SK-N-SH (cell line): ENCODE measurements around the gene CYSTM1. TPM values are rescaled to one million over a fixed set of nuclear protein-coding genes. Genes with fewer than 3 reads are reported as not detected.

Source experiments
- CTCF ChIA-PET: fragments of 300-600, 350-600 bp; formaldehyde crosslinking; extraction: SDS; loops from one replicate; lab custom pipeline; 2021; lab: Yijun Ruan, JAX
- POLR2A ChIA-PET: fragments of 350-600 bp; sonication (Branson Sonifier 250); formaldehyde crosslinking; extraction: SDS; loops from one replicate; lab custom pipeline; 2020; ENCODE audit warnings: antibody characterized with exemption, inconsistent platforms; lab: Yijun Ruan, JAX
- DNase-seq: peaks from one replicate; pipeline ENCODE4 v3.0.0; 2012
- H2AFZ ChIP-seq: fragments of 200-600 bp; sonication (generic); 2 replicates; pipeline ENCODE4 v1.8.1; 2016; ENCODE audit warnings: antibody characterized with exemption, mild to moderate bottlenecking, low read depth
- H3F3A ChIP-seq: fragments of 200-600 bp; sonication (generic); replicated peaks from 2 replicates; pipeline ENCODE3; 2016; ENCODE audit warnings: antibody characterized with exemption, mild to moderate bottlenecking; ENCODE audit not compliant: insufficient read depth
- H3K27ac ChIP-seq, 2 experiments: fragments of 200-500 bp in 1 of 2; fragments of 200-600 bp in 1 of 2; sonication (Bioruptor generic) in 1 of 2; sonication (generic), shearing (Covaris generic) in 1 of 2; 2 replicates each; pipeline versions ENCODE4 v1.5.1 to v1.6.1; 2014 to 2016; ENCODE audit warnings: low read depth in 2 of 2, inconsistent platforms in 1 of 2, low read length in 1 of 2, mild to moderate bottlenecking in 1 of 2, mixed read lengths in 1 of 2
- H3K27me3 ChIP-seq: fragments of 200-600 bp; sonication (generic), shearing (Covaris generic); 2 replicates; pipeline ENCODE4 v1.6.1; 2016; ENCODE audit warnings: mixed run types; ENCODE audit not compliant: insufficient read depth
- H3K36me3 ChIP-seq, 2 experiments: fragments of 200-500 bp in 1 of 2; fragments of 200-600 bp in 1 of 2; sonication (Bioruptor generic) in 1 of 2; sonication (generic) in 1 of 2; replicated peaks in 1 of 2; 2 replicates each; pipeline versions ENCODE3 to v1.5.1; 2014 to 2016; ENCODE audit warnings: low read length in 1 of 2, mild to moderate bottlenecking in 1 of 2; ENCODE audit not compliant: insufficient read depth in 2 of 2, control insufficient read depth in 1 of 2
- H3K4me1 ChIP-seq, 2 experiments: fragments of 200-500 bp in 1 of 2; fragments of 200-600 bp in 1 of 2; sonication (Bioruptor generic) in 1 of 2; sonication (generic), shearing (Covaris generic) in 1 of 2; 2 replicates each; pipeline versions ENCODE4 v1.5.1 to v1.6.1; 2014 to 2016; ENCODE audit warnings: low read depth in 1 of 2, low read length in 1 of 2, mixed run types in 1 of 2; ENCODE audit not compliant: insufficient read depth in 2 of 2, control insufficient read depth in 1 of 2
- H3K4me2 ChIP-seq: fragments of 200-600 bp; sonication (generic), shearing (Covaris generic); 2 replicates; pipeline ENCODE4 v1.6.1; 2017; ENCODE audit warnings: mixed run types
- H3K4me3 ChIP-seq, 2 experiments: fragments of 200-500 bp in 1 of 2; fragments of 200-600 bp in 1 of 2; sonication (Bioruptor generic) in 1 of 2; sonication (generic), shearing (Covaris generic) in 1 of 2; 2 replicates each; pipeline versions ENCODE4 v1.5.1 to v1.8.1; 2014 to 2016; ENCODE audit warnings: low read depth in 2 of 2, inconsistent platforms in 1 of 2, low read length in 1 of 2, mild to moderate bottlenecking in 1 of 2, mixed read lengths in 1 of 2, moderate library complexity in 1 of 2
- H3K79me2 ChIP-seq: fragments of 200-600 bp; sonication (generic); 2 replicates; pipeline ENCODE4 v1.8.1; 2017; ENCODE audit warnings: mild to moderate bottlenecking; ENCODE audit not compliant: insufficient read depth
- H3K9ac ChIP-seq: fragments of 200-600 bp; sonication (generic); 2 replicates; pipeline ENCODE4 v1.6.1; 2017; ENCODE audit warnings: mixed run types
- H3K9me2 ChIP-seq: fragments of 200-600 bp; sonication (generic); 2 replicates; pipeline ENCODE4 v1.6.1; 2017; ENCODE audit warnings: mixed run types
- H3K9me3 ChIP-seq: fragments of 200-600 bp; sonication (generic); 2 replicates; pipeline ENCODE4 v1.6.1; 2017; ENCODE audit warnings: mixed run types, mild to moderate bottlenecking, moderate library complexity
- H4K20me1 ChIP-seq: fragments of 200-600 bp; sonication (generic); 2 replicates; pipeline ENCODE4 v1.6.1; 2017; ENCODE audit warnings: mild to moderate bottlenecking, mixed run types; ENCODE audit not compliant: insufficient read depth
- ELF1 ChIP-seq: IDR thresholded peaks from 2 replicates; pipeline ENCODE4 v1.4.0; 2012
- EZH2phosphoT487 ChIP-seq: fragments of 200-600 bp; sonication (generic); IDR thresholded peaks from 2 replicates; pipeline ENCODE4 v1.6.1; 2017; ENCODE audit warnings: low read depth, mixed run types, mild to moderate bottlenecking, antibody characterized with exemption, moderate library complexity, borderline replicate concordance
- FOSL2 ChIP-seq: IDR thresholded peaks from 2 replicates; pipeline ENCODE4 v1.4.0; 2012; ENCODE audit warnings: low read depth, mild to moderate bottlenecking, moderate library complexity, borderline replicate concordance
- GATA2 ChIP-seq: sonication (generic); formaldehyde crosslinking; IDR thresholded peaks from 2 replicates; pipeline ENCODE4 v1.5.0; 2020; ENCODE audit warnings: mild to moderate bottlenecking, missing genetic modification reagents
- MXI1 ChIP-seq: IDR thresholded peaks from 2 replicates; pipeline ENCODE4 v1.6.1; 2012; ENCODE audit warnings: mild to moderate bottlenecking, low read depth, low read length, improper control_type of control experiment
- RCOR1 ChIP-seq: fragments of 150-350 bp; IDR thresholded peaks from 2 replicates; pipeline ENCODE4 v1.6.1; 2017; ENCODE audit warnings: antibody characterized with exemption, low read length
- RXRA ChIP-seq: IDR thresholded peaks from 2 replicates; pipeline ENCODE4 v1.4.0; 2012; ENCODE audit warnings: low read depth, mild to moderate bottlenecking, borderline replicate concordance
- SMC3 ChIP-seq: IDR thresholded peaks from 2 replicates; pipeline ENCODE4 v1.6.1; 2012; ENCODE audit warnings: low read depth, low read length, improper control_type of control experiment
- TCF12 ChIP-seq: IDR thresholded peaks from 2 replicates; pipeline ENCODE4 v1.4.0; 2012
- TEAD4 ChIP-seq: IDR thresholded peaks from 2 replicates; pipeline ENCODE4 v1.4.0; 2012; ENCODE audit warnings: mild to moderate bottlenecking, borderline replicate concordance; ENCODE audit not compliant: insufficient read depth
- YY1 ChIP-seq: IDR thresholded peaks from 2 replicates; pipeline ENCODE4 v1.4.0; 2012; ENCODE audit warnings: low read depth, mild to moderate bottlenecking
- WGBS: methylation state at CpG from one replicate; pipeline ENCODE4 v1.1.6; 2017; ENCODE audit warnings: low lambda C conversion rate; 5-methylcytosine and 5-hydroxymethylcytosine counted together
- polyA plus RNA-seq, 3 experiments: library from polyadenylated mRNA; depleted of rRNA; stranded (reverse); fragments of >200 nt; gene quantifications; 2 replicates each; pipeline ENCODE4 v1.2.3, GENCODE V29; 2012
- TF ChIP-seq, protein P1 (sequence below): IDR thresholded peaks from 2 replicates; pipeline ENCODE4 v1.4.0; 2012; ENCODE audit warnings: low read depth
- TF ChIP-seq, protein P2 (sequence below): IDR thresholded peaks from 2 replicates; pipeline ENCODE4 v1.6.1; 2012; ENCODE audit warnings: mild to moderate bottlenecking, low read depth, low read length, moderate library complexity
- TF ChIP-seq, protein P3 (sequence below): IDR thresholded peaks from 2 replicates; pipeline ENCODE4 v1.4.0; 2012; ENCODE audit warnings: low read depth, borderline replicate concordance
- TF ChIP-seq, protein P4 (sequence below): IDR thresholded peaks from 2 replicates; pipeline ENCODE4; 2012
- TF ChIP-seq, protein P5 (sequence below): fragments of 150-350 bp; IDR thresholded peaks from 2 replicates; pipeline ENCODE4 v1.6.1; 2016; ENCODE audit warnings: mild to moderate bottlenecking, low read depth, low read length

Gene CYSTM1
- polyA plus RNA-seq, 1 of the 3 experiments (the other 2 are of a cell fraction): 27.1 TPM

DNA sequence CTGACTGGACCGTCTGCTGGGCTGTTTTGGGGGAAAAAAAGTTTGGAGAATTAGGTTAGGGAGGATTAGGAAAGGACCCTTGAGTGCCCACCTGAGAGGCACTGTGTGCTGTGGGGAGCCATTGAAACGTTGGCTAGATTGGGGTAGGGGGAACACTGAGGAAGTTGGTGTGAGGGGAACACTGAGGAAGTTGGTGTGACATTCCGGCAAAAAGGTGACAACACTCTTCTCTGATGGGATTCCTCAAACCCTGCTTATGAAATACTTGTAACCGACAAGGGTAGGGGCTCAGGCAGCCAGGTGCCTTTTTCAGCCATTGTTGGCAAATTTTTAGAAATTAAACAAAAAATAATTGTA lies 1.0 kb downstream of the CYSTM1 start (continued):
- TF ChIP-seq RCOR1: no peak

DNA sequence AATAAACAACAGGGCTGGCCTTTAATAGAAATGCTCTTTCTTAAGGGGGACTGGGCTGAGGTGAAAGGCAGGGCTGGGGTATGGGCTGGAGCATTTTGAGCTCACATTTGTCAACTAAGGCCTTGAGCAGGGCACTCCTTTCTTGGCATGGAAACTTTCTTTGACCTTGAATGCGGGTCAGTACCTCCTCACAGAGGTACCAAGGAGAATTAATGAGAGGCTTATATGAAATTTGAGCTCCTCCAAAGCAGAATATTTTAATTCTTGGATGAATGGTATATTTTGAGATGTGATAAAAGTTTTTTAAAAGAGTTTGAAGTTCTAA lies 3.1 kb downstream of the CYSTM1 start:
- CTCF ChIA-PET: interaction anchor here (1.2 to 3.1 kb wide), 5 partner anchors 9 to 174 kb away, joined by 4 to 13 read pairs (median 8); no protein-coding TSS in a partner anchor
- H3K4me1 ChIP-seq: peaks cover 11 to 35% of the 10 kb centered on the region in 2 experiments; a peak in 3 of 4 replicates
- POLR2A ChIA-PET: no interaction called here

More for the DNA sequence above, 3.1 kb downstream of the CYSTM1 start:
- Histone ChIP-seq H3K4me3 (no peak overlapping the region), H3K9me3 (no peaks in the 10 kb centered on the region), H3K27ac (no peak overlapping the region), H3K27me3 (no peaks in the 10 kb centered on the region), H3K36me3 (no peaks in the 10 kb centered on the region), H3K4me2 (no peak overlapping the region), H4K20me1 (no peaks in the 10 kb centered on the region), H3K9ac (no peak overlapping the region), H3K79me2 (no peaks in the 10 kb centered on the region; the same call in 1 of the 2 replicates), H2AFZ (no peak overlapping the region), H3K9me2 (no peaks in the 10 kb centered on the region)
- no peak for DNase-seq
- WGBS: 89% methylated on average over 1 of the region's 1 CpG
- TF ChIP-seq YY1 (no peak), SMC3 (no peak), TEAD4 (no peak), GATA2 (CRISPR knock-in tag) (no peak), RCOR1 (no peak), TCF12 (no peak), FOSL2 (no peak), MXI1 (no peak), ELF1 (no peak), EZH2phosphoT487 (no peak), RXRA (no peak)
- TF ChIP-seq, protein P1, sequence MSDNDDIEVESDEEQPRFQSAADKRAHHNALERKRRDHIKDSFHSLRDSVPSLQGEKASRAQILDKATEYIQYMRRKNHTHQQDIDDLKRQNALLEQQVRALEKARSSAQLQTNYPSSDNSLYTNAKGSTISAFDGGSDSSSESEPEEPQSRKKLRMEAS: no peak
- TF ChIP-seq, protein P2, sequence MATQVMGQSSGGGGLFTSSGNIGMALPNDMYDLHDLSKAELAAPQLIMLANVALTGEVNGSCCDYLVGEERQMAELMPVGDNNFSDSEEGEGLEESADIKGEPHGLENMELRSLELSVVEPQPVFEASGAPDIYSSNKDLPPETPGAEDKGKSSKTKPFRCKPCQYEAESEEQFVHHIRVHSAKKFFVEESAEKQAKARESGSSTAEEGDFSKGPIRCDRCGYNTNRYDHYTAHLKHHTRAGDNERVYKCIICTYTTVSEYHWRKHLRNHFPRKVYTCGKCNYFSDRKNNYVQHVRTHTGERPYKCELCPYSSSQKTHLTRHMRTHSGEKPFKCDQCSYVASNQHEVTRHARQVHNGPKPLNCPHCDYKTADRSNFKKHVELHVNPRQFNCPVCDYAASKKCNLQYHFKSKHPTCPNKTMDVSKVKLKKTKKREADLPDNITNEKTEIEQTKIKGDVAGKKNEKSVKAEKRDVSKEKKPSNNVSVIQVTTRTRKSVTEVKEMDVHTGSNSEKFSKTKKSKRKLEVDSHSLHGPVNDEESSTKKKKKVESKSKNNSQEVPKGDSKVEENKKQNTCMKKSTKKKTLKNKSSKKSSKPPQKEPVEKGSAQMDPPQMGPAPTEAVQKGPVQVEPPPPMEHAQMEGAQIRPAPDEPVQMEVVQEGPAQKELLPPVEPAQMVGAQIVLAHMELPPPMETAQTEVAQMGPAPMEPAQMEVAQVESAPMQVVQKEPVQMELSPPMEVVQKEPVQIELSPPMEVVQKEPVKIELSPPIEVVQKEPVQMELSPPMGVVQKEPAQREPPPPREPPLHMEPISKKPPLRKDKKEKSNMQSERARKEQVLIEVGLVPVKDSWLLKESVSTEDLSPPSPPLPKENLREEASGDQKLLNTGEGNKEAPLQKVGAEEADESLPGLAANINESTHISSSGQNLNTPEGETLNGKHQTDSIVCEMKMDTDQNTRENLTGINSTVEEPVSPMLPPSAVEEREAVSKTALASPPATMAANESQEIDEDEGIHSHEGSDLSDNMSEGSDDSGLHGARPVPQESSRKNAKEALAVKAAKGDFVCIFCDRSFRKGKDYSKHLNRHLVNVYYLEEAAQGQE: no peak
- TF ChIP-seq, protein P3, sequence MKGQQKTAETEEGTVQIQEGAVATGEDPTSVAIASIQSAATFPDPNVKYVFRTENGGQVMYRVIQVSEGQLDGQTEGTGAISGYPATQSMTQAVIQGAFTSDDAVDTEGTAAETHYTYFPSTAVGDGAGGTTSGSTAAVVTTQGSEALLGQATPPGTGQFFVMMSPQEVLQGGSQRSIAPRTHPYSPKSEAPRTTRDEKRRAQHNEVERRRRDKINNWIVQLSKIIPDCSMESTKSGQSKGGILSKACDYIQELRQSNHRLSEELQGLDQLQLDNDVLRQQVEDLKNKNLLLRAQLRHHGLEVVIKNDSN: no peak
- TF ChIP-seq, protein P4, sequence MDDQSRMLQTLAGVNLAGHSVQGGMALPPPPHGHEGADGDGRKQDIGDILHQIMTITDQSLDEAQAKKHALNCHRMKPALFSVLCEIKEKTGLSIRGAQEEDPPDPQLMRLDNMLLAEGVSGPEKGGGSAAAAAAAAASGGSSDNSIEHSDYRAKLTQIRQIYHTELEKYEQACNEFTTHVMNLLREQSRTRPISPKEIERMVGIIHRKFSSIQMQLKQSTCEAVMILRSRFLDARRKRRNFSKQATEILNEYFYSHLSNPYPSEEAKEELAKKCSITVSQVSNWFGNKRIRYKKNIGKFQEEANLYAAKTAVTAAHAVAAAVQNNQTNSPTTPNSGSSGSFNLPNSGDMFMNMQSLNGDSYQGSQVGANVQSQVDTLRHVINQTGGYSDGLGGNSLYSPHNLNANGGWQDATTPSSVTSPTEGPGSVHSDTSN: no peak
- TF ChIP-seq, protein P5, sequence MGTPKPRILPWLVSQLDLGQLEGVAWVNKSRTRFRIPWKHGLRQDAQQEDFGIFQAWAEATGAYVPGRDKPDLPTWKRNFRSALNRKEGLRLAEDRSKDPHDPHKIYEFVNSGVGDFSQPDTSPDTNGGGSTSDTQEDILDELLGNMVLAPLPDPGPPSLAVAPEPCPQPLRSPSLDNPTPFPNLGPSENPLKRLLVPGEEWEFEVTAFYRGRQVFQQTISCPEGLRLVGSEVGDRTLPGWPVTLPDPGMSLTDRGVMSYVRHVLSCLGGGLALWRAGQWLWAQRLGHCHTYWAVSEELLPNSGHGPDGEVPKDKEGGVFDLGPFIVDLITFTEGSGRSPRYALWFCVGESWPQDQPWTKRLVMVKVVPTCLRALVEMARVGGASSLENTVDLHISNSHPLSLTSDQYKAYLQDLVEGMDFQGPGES: no peak
- TF ChIP-seq, all 33 proteins: peak for 0
- H3F3A ChIP-seq: peaks cover 12% of the 10 kb centered on the region
